Stimulated activated CD8-positive, alpha-beta memory T cell treated with anti-CD3 and anti-CD28 coated beads, Interleukin-2, amount 100 ng/mL, for 1 hour (primary cell): ENCODE results near the gene TTLL7.

Source experiments
- DNase-seq, 2 donors: peaks; one replicate each; pipeline ENCODE4 v3.0.0-alpha.2; 2020; ENCODE audit warnings: low read depth in 2 of 2

Gene TTLL7

DNA sequence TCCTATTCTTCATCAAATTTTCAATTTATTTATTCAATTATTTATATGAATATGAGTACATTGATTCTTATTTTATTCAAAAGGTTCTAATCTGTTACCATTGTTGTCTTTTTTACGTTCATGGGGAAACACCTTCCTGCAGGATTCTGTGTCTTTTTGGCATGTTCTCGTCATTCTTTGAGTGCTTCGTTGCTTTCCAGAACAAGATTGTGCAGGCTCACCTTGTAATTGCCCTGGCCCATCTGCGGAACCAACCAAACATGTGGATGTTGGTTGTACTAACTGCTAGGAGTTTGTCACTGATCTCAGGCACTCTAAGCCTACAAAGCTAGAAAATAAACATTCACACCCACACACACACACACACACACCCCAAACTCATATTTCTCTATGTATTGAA is 182.1 kb downstream of the TTLL7 start:
- no peak for DNase-seq

DNA sequence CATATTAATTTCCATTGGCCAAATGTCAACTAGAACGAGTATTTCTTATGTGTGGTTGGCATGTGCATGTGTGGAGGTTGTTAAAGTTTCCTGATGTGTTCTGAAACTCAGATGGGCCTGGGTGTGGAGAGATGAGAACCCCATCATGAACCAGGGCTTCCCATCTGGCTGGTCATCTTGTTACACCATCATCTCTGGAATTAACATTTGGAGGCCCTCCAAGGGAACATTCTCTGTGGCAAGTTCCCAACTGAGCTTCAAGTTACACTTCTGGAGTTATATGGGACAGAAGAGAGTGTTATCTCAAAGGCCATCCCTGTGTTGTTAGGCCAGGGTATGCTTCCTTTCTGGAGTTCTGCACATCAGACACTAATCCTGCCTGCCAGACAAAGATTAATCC is 183.6 kb downstream of the TTLL7 start:
- DNase-seq, result no peak
